C4-2B (cell line): Measurements from ENCODE around the gene FOXP1.

Experiments
- ZFX ChIP-seq: fragments of 450-650 bp; IDR thresholded peaks from 2 replicates; pipeline ENCODE4 v1.6.1; 2017
- TF ChIP-seq, protein P1 (sequence below): fragments of 450-650 bp; conservative IDR thresholded peaks from 2 replicates; pipeline ENCODE4 v1.5.1; 2017; ENCODE audit warnings: mild to moderate bottlenecking

DNA sequence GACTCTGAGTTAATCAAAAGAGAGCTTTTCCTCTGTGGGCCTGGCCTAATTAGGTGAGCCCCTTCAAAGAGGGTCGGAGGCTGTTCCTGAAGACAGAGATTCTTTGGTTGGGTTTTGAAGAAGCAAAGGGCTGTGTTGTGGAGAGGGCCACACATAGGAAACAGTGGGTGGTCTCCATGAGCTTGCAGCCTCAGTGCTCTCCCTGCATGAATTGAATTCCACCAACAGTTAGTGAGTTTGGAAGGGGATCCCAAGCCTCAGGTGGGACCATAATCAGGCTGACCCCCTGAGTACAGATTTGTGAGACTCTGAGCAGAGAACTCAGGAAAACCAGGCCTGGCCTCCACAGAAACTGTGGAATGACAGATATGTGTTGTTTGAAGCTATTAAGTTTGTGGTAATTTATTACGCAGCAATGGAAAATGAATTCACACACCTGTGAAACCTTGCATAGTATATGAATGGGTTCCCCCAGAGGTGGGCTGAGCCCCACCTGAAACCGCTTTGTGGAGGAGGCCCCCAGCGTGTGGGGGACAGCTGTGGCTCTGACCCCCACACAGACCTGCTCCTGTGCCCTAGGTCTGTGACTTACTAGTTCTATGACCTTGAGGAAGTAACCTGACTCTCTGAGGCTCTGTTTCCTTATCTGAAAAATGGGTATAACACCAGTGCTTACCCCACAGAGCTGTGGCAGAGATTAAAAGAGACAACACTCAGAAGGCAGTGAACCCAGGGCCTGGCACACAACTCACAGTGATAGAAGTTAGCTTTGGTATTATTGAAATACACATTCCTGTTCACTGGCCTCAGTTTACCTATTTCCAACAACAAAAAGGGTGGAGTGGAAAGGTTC, 431.3 kb downstream of the FOXP1 start:
- TF ChIP-seq, protein P1, sequence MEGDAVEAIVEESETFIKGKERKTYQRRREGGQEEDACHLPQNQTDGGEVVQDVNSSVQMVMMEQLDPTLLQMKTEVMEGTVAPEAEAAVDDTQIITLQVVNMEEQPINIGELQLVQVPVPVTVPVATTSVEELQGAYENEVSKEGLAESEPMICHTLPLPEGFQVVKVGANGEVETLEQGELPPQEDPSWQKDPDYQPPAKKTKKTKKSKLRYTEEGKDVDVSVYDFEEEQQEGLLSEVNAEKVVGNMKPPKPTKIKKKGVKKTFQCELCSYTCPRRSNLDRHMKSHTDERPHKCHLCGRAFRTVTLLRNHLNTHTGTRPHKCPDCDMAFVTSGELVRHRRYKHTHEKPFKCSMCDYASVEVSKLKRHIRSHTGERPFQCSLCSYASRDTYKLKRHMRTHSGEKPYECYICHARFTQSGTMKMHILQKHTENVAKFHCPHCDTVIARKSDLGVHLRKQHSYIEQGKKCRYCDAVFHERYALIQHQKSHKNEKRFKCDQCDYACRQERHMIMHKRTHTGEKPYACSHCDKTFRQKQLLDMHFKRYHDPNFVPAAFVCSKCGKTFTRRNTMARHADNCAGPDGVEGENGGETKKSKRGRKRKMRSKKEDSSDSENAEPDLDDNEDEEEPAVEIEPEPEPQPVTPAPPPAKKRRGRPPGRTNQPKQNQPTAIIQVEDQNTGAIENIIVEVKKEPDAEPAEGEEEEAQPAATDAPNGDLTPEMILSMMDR, result no peak
- no peak for TF ChIP-seq ZFX
